ENCODE measurements around the gene ZC3HAV1L.
A peak's percentile ranks its signal among the peaks of the same experiment; 100 is the strongest.

ZC3HAV1L gene

DNA sequence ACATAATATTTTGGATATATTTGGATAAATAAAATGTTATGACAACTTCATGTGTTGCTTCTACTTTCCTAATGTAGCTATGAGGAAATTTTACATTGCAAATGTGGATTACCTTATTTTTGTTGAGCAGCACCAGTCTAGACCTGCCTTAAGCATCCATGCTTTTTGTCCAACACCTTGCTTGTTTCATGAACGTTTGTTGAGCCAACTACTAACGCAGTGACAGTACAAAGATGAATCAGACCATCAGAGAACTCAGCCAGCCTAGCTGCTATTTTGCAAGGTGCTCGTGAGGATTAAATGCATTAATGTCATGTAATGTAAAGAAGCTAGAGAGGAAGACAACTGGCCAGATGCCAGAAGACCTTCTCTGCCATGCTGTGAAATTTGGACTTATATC is 1.1 kb upstream of the ZC3HAV1L start:
- in situ Hi-C loops (cut with HindIII; ENCODE audit: low sequenced_read_pairs) = no loop called here
- DNase-seq (ENCODE audit: low read depth, low spot score) = no peak
- H3K4me3 ChIP-seq (ENCODE audit: low read depth, low read length) = no peak overlapping the region
- TF ChIP-seq, protein P1, sequence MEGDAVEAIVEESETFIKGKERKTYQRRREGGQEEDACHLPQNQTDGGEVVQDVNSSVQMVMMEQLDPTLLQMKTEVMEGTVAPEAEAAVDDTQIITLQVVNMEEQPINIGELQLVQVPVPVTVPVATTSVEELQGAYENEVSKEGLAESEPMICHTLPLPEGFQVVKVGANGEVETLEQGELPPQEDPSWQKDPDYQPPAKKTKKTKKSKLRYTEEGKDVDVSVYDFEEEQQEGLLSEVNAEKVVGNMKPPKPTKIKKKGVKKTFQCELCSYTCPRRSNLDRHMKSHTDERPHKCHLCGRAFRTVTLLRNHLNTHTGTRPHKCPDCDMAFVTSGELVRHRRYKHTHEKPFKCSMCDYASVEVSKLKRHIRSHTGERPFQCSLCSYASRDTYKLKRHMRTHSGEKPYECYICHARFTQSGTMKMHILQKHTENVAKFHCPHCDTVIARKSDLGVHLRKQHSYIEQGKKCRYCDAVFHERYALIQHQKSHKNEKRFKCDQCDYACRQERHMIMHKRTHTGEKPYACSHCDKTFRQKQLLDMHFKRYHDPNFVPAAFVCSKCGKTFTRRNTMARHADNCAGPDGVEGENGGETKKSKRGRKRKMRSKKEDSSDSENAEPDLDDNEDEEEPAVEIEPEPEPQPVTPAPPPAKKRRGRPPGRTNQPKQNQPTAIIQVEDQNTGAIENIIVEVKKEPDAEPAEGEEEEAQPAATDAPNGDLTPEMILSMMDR (IDR thresholded peaks at IDR 0.05; ENCODE audit: low read depth, low read length) = no peak

DNA sequence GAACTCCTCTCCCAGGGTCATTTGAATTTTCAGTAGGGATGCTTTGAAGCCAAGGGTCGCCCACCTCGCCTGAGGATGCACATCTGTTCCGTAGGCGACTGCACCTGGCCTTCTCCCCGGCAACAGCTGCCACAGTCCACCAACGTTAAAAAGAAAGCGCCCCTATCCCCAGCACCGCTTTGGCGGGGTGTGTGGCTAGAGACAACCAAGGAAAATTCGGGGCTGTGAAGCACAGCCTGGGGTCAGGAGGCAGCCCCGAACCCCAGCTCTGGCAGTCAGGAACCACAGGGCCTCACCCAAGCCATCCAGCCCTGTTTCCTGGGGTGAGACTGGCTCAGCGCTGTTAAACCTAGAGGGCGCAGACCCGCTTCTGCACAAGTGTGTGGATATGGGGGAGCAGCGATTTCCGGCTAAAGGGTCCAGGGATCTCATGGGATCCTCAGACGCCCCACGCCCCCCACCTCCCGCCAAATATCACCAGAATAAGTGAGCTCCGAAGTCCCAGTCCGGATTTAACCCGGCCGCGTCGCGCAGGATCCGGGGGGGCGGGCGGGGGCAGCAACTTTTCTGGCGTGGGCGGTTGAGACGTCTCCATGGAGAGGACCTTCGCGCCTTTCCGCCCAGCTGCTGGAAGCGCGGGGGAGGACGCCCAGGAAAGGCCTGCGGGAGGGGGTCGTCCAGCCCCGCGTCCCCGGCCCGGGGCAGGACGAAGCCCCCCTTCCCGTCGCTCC is 822 bp downstream of the ZC3HAV1L start:
- peak overlapping the region; percentile 62 for H3K4me3 ChIP-seq (ENCODE audit: low read depth, low read length)
- TF ChIP-seq, protein P1 (IDR thresholded peaks at IDR 0.05; ENCODE audit: low read depth, low read length) = no peak
- DNase-seq (ENCODE audit: low read depth, low spot score) = peak; percentile 26

DNA sequence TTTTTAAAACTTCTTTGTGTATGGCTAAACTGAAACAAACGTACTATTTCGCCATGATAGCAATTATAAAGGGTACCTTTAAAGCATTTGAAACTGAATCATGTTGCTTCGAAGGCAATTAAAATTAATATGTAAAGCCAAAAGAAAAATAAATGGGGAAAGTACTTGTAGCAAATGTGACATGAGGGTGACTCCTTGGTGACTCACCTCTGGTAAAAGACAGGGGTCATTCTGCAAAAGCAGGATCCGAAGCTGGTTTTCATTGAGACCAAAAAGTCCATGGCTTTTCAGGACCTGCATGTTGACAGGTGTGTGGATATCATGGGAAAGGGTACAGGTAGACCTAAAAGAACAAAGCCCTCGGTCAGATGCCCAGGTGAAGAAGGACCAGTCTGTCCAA is 1.5 kb downstream of the ZC3HAV1L start:
- TF ChIP-seq, protein P1 (IDR thresholded peaks at IDR 0.05; ENCODE audit: low read depth, low read length) = no peak
- in situ Hi-C loops (cut with HindIII; ENCODE audit: low sequenced_read_pairs) = no loop called here
- H3K4me3 ChIP-seq (ENCODE audit: low read depth, low read length) = peak overlapping the region; percentile 62
- DNase-seq (ENCODE audit: low read depth, low spot score) = no peak

More for the DNA sequence above, 822 bp downstream of the ZC3HAV1L start:
- in situ Hi-C loops (cut with HindIII; ENCODE audit: low sequenced_read_pairs) = no loop called here

DNA sequence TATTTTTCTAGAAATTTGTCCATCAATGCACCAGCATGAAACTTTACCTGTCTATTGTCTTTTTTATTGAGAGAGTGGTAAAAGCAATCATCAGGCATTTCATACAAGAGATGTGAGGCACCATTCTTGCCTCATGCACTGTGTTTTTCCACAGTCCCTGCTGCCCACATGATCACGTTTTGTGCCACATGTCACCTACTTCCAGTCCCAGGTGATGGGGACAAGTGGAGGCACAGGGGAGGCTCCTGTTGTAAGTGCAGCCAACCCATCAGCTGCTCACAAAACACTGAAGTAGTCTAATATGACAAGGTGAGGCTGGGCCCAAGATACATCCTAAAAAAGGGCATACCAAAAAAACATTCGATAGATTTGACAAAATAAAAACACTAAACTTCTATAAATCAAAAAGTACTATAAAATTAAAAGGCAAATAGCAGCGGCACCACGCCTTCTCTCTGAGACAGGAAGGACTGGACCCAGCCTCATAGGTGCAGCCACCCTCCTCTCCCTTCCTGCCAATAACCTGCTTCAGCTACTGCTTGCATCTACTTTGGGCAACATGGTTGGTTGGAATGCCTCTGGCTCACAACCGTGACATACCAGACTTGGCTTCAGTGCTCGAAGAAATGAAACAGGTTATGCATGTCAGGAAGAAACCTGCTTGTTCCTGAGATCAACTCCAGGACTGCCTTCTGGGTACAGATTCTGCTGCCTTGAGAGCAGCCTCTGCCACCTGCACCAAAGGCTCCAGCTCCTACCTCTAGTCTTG is 2.3 kb downstream of the ZC3HAV1L start:
- H3K4me3 ChIP-seq (ENCODE audit: low read depth, low read length) = no peak overlapping the region
- DNase-seq (ENCODE audit: low read depth, low spot score) = no peak
- in situ Hi-C loops (cut with HindIII; ENCODE audit: low sequenced_read_pairs) = no loop called here
- TF ChIP-seq, protein P1 (IDR thresholded peaks at IDR 0.05; ENCODE audit: low read depth, low read length) = no peak

DNA sequence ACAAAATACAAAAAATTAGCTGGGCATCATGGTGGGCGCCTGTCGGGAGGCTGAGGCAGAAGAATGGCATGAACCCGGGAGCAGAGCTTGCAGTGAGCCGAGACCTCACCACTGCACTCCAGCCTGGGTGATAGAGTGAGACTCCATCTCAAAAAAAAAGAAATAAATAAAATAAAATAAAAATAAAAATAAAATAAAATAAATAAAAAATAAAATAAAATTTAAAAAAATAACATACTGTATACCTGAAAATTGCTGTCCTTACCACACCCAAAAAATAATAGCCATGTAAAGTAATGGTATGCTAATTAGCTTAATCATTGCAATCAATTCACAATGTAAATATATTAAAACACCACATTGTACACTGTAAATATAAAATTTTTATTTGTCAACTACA is 3.4 kb downstream of the ZC3HAV1L start:
- in situ Hi-C loops (cut with HindIII; ENCODE audit: low sequenced_read_pairs) = no loop called here
- no peak for DNase-seq (ENCODE audit: low read depth, low spot score)
- TF ChIP-seq, protein P1 (IDR thresholded peaks at IDR 0.05; ENCODE audit: low read depth, low read length) = no peak
- H3K4me3 ChIP-seq (ENCODE audit: low read depth, low read length) = no peak overlapping the region

DNA sequence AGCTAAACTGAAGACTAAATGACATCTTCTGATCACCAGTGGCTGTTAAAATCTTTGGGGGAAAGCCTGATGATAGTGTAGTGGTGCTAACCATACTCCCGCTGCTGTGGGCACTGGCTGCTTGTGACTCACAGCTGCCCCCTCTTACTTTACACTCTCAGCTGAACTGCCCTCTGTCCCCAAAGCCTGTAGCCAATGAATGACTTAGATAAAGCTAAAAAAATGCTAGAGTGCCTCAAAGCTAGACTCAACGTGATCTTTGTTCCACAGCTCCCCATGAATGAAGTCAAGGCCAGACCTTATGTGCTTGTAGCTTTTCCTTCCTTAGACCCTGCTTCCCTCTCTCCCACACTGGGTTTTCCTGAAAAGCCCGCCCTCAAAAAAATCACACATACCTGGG is 6.5 kb downstream of the ZC3HAV1L start:
- no peak overlapping the region for H3K4me3 ChIP-seq (ENCODE audit: low read depth, low read length)
- in situ Hi-C loops (cut with HindIII; ENCODE audit: low sequenced_read_pairs) = no loop called here
- TF ChIP-seq, protein P1 (IDR thresholded peaks at IDR 0.05; ENCODE audit: low read depth, low read length) = no peak
- DNase-seq (ENCODE audit: low read depth, low spot score) = no peak
